ENCODE data around the gene PERM1. TPM values are rescaled to one million over a fixed set of nuclear protein-coding genes. Genes with fewer than 3 reads are reported as not detected.
A peak's percentile ranks its signal among the peaks of the same experiment; 100 is the strongest.

The PERM1 gene
- total and polyA plus RNA-seq, 2 of the 13 experiments (the other 11 are each of a cell fraction or from before 2014, with no cell fraction given): 0.04 to 0.29 TPM

DNA sequence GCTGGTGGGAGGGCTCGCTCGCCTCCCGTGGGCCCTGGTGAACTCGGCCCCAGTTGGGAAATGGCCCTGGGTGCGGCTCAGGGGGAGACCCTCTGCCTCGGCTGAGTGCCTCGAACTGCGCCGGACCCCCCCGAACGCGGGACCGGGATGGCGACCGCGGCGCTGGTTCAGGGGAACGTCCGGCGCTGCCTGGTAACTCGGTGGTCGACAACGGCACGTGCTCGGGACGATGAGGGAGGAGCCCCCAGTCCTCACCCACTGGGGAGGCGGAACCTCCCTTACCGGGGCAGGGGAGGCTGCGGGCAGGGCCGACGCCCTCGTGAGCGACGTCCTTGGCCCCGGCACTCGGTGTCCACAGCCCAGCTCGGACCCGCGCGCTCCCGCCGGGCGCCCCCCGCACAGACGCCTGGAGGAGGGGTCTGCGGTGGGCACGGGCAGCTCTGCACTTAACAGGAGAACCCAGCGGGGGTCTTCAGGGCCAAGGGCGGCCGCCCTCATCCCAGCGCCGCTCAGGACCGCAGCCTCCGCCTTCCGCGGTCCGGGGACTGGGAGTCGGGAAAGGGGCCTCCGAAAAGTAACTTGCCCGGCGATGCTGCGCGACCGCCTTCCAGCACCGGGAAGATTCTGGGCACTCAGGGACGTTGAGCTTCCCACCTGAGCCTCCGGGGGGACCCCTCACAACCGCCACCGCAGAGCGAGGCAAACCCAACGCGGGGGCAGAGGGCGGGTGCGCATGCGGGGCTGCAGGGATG lies 16.3 kb upstream of the PERM1 start:
- DNase-seq (ENCODE audit: low spot score): no peak
- H3K79me2 ChIP-seq (ENCODE audit: insufficient read depth, low read length): peaks cover 9% of the 10 kb centered on the region
- no peak for FAIRE-seq
- H3K9me3 ChIP-seq (ENCODE audit: low read length): no peaks in the 10 kb centered on the region
- H3K27ac ChIP-seq (ENCODE audit: extremely low read length, insufficient read depth, low read length): no peak overlapping the region
- intact Hi-C loops (cut with micrococcal nuclease; ENCODE audit: unreplicated experiment): no loop called here
- peak overlapping the region in 2 of 3 experiments; percentile 16 to 78; a peak in 3 of 6 replicates for H3K4me3 ChIP-seq (replicated peaks in 1 of 3; ENCODE audit: insufficient read depth in 1 of 3, low read depth in 2 of 3, low read length in 3 of 3)
- H3K27me3 ChIP-seq (ENCODE audit: control insufficient read depth in 1 of 2, insufficient read depth in 2 of 2, low read length in 2 of 2): no peaks in the 10 kb centered on the region
- BruUV-seq (replicated peaks): no TSS peak
- WGBS (ENCODE audit: low lambda C conversion rate): 78% methylated on average over 43 of the region's 75 CpGs
- ChIA-PET POLR2A (interaction anchor here (1.0 to 3.2 kb wide), 3 partner anchors 8 to 61 kb away, joined by 3 to 13 read pairs (median 6); partner anchors contain the start of gene ISG15), CTCF (ENCODE audit: low intra/inter-chr PET ratio, low total read pairs) (no interaction called here)
- H3K36me3 ChIP-seq (replicated peaks in 1 of 2; ENCODE audit: control insufficient read depth in 1 of 2, insufficient read depth in 2 of 2, low read length in 2 of 2): no peaks in the 10 kb centered on the region
- H2AFZ ChIP-seq (ENCODE audit: low read length): no peak overlapping the region
- H3K9ac ChIP-seq (ENCODE audit: insufficient read depth, low read depth, low read length): no peak overlapping the region
- in situ Hi-C loops (cut with HindIII; ENCODE audit: extremely low pct_ligation_motif_present, low pct_unique_long_range_greater_than_20kb): no loop called here
- H3K4me2 ChIP-seq (ENCODE audit: low read depth, low read length): peak overlapping the region; percentile 27; the same call in 1 of the 2 replicates
- peaks cover 47% of the 10 kb centered on the region for H3K4me1 ChIP-seq (ENCODE audit: insufficient read depth, low read length)
- ATAC-seq: no peak
- H4K20me1 ChIP-seq (ENCODE audit: insufficient read depth, low read length): peaks cover 4% of the 10 kb centered on the region; the same call in 1 of the 2 replicates
- TF ChIP-seq HOXA3 (CRISPR knock-in tag; IDR thresholded peaks at IDR 0.05) (peak; percentile 22), ZC3H4 (CRISPR knock-in tag; IDR thresholded peaks at IDR 0.05; ENCODE audit: borderline replicate concordance) (no peak), MIER3 (CRISPR knock-in tag; IDR thresholded peaks at IDR 0.05; ENCODE audit: borderline replicate concordance) (no peak), HDAC6 (IDR thresholded peaks at IDR 0.05; ENCODE audit: low read depth, low read length) (no peak), FOXJ3 (CRISPR knock-in tag; IDR thresholded peaks at IDR 0.05; ENCODE audit: borderline replicate concordance) (no peak), ZBTB7A (CRISPR knock-in tag; IDR thresholded peaks at IDR 0.05) (0 out of 2 replicates have a peak, but pooled peaks have one; percentile 42), FOXA1 (IDR thresholded peaks at IDR 0.05) (no peak), FOXA1 (CRISPR knock-in tag; IDR thresholded peaks at IDR 0.05) (no peak), ZSCAN25 (CRISPR knock-in tag; IDR thresholded peaks at IDR 0.05) (peak; percentile 97), KDM2A (CRISPR knock-in tag; IDR thresholded peaks at IDR 0.05; ENCODE audit: borderline replicate concordance, low read depth) (0 out of 2 replicates have a peak, but pooled peaks have one; percentile 7), RBFOX2 (IDR thresholded peaks at IDR 0.05; ENCODE audit: low read depth, low read length) (0 out of 2 replicates have a peak, but pooled peaks have one; percentile 33), ZBTB1 (CRISPR knock-in tag; IDR thresholded peaks at IDR 0.05; ENCODE audit: borderline replicate concordance) (peak; percentile 97), ZNF737 (CRISPR knock-in tag; IDR thresholded peaks at IDR 0.05; ENCODE audit: borderline replicate concordance) (no peak), HNRNPK (IDR thresholded peaks at IDR 0.05; ENCODE audit: low read depth, low read length, poor library complexity, severe bottlenecking) (peak; percentile 19), ZNF10 (CRISPR knock-in tag; IDR thresholded peaks at IDR 0.05; ENCODE audit: borderline replicate concordance, low read depth) (no peak), ZFP90 (CRISPR knock-in tag; IDR thresholded peaks at IDR 0.05; ENCODE audit: borderline replicate concordance) (no peak), ZNF331 (CRISPR knock-in tag; IDR thresholded peaks at IDR 0.05) (no peak), ZNF746 (CRISPR knock-in tag; IDR thresholded peaks at IDR 0.05) (peak; percentile 91), ZBTB38 (CRISPR knock-in tag; IDR thresholded peaks at IDR 0.05) (0 out of 2 replicates have a peak, but pooled peaks have one; percentile 36), GLI4 (CRISPR knock-in tag; IDR thresholded peaks at IDR 0.05; ENCODE audit: borderline replicate concordance) (no peak)
- TF ChIP-seq, protein P1, sequence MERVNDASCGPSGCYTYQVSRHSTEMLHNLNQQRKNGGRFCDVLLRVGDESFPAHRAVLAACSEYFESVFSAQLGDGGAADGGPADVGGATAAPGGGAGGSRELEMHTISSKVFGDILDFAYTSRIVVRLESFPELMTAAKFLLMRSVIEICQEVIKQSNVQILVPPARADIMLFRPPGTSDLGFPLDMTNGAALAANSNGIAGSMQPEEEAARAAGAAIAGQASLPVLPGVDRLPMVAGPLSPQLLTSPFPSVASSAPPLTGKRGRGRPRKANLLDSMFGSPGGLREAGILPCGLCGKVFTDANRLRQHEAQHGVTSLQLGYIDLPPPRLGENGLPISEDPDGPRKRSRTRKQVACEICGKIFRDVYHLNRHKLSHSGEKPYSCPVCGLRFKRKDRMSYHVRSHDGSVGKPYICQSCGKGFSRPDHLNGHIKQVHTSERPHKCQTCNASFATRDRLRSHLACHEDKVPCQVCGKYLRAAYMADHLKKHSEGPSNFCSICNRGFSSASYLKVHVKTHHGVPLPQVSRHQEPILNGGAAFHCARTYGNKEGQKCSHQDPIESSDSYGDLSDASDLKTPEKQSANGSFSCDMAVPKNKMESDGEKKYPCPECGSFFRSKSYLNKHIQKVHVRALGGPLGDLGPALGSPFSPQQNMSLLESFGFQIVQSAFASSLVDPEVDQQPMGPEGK (CRISPR knock-in tag; IDR thresholded peaks at IDR 0.05): peak; percentile 52
- TF ChIP-seq, protein P2, sequence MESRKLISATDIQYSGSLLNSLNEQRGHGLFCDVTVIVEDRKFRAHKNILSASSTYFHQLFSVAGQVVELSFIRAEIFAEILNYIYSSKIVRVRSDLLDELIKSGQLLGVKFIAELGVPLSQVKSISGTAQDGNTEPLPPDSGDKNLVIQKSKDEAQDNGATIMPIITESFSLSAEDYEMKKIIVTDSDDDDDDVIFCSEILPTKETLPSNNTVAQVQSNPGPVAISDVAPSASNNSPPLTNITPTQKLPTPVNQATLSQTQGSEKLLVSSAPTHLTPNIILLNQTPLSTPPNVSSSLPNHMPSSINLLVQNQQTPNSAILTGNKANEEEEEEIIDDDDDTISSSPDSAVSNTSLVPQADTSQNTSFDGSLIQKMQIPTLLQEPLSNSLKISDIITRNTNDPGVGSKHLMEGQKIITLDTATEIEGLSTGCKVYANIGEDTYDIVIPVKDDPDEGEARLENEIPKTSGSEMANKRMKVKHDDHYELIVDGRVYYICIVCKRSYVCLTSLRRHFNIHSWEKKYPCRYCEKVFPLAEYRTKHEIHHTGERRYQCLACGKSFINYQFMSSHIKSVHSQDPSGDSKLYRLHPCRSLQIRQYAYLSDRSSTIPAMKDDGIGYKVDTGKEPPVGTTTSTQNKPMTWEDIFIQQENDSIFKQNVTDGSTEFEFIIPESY (CRISPR knock-in tag; IDR thresholded peaks at IDR 0.05): peak; percentile 96
